ENCODE data around the gene CLEC3A. TPM values are rescaled to one million over a fixed set of nuclear protein-coding genes. Genes with fewer than 3 reads are reported as not detected.

The CLEC3A gene
- total and polyA plus RNA-seq, 2 donors (not counting 3 experiments of a cell fraction or from before 2014, with no cell fraction given), result not detected

GRCh38 chr16:77986011-77986740 is 36.2 kb upstream of the CLEC3A start:
- Histone ChIP-seq H3K4me2 (ENCODE audit: insufficient read depth, low read length) (no peak overlapping the region), H3K36me3 (ENCODE audit: control insufficient read depth in 2 of 2, extremely low read depth in 1 of 2, insufficient read depth in 2 of 2, low read length in 2 of 2) (no peaks in the 10 kb centered on the region), H2AFZ (ENCODE audit: low read depth, low read length) (no peak overlapping the region), H3K27me3 (ENCODE audit: control insufficient read depth in 2 of 2, insufficient read depth in 2 of 2, low read length in 2 of 2) (no peaks in the 10 kb centered on the region), H3K9me1 (replicated peaks; ENCODE audit: control insufficient read depth, extremely low read depth, insufficient read depth, low read length) (no peaks in the 10 kb centered on the region), H3K4me1 (ENCODE audit: control insufficient read depth, extremely low read depth, insufficient read depth, low read length) (no peaks in the 10 kb centered on the region), H3K79me2 (ENCODE audit: control insufficient read depth, insufficient read depth, low read length) (no peaks in the 10 kb centered on the region), H4K20me1 (replicated peaks; ENCODE audit: control insufficient read depth, extremely low read depth, insufficient read depth, low read length) (no peaks in the 10 kb centered on the region), H3K4me3 (replicated peaks in 1 of 3; ENCODE audit: insufficient read depth in 1 of 3, low read depth in 1 of 3, low read length in 3 of 3) (no peak overlapping the region), H3K9ac (replicated peaks; ENCODE audit: extremely low read depth, insufficient read depth, low read length) (no peak overlapping the region), H3K27ac (ENCODE audit: insufficient read depth, low read depth, low read length) (no peak overlapping the region), H3K9me3 (replicated peaks; ENCODE audit: control insufficient read depth, insufficient read depth, low read length) (no peaks in the 10 kb centered on the region)
- no TSS peak for BruUV-seq (replicated peaks)
- ChIA-PET POLR2A (no interaction called here), CTCF (interaction anchor here (1.5 kb wide), 1 partner anchor 16 kb away, joined by 5 read pairs; no protein-coding TSS in a partner anchor)
- TF ChIP-seq GATA2 (IDR thresholded peaks at IDR 0.05; ENCODE audit: insufficient read depth, insufficient read length, low read depth, low read length) (no peak), CTCF (IDR thresholded peaks at IDR 0.05; ENCODE audit: extremely low read depth in 1 of 2, insufficient read depth in 1 of 2, low read depth in 1 of 2, low read length in 2 of 2) (no peak), FOS (IDR thresholded peaks at IDR 0.05; ENCODE audit: borderline replicate concordance, insufficient read depth, low read length) (no peak), MAX (IDR thresholded peaks at IDR 0.05; ENCODE audit: insufficient read depth, insufficient read length) (no peak), JUN (IDR thresholded peaks at IDR 0.05; ENCODE audit: borderline replicate concordance, insufficient read depth, insufficient read length, low read depth) (no peak)
- FAIRE-seq, result no peak
- intact Hi-C loops (cut with micrococcal nuclease), result no loop called here
- DNase-seq (ENCODE audit: low read depth, low spot score), result no peak
- dilution Hi-C loops (cut with MboI; ENCODE audit: extremely low pct_ligation_motif_present, low sequenced_read_pairs), result no loop called here

Measured in endothelial cell of umbilical vein (primary cell).